Activated T-cell treated with anti-CD3 and anti-CD28 coated beads, Interleukin-2, amount 50 U/mL, for 4 hours (primary cell): ENCODE data around the gene ROR1. TPM values are rescaled to one million over a fixed set of nuclear protein-coding genes. Genes with fewer than 3 reads are reported as not detected.

ENCODE experiments used
- ATAC-seq, 2 donors: fragments of 200-7000 bp; cut with Tn5 transposase; one replicate each; pipeline ENCODE4 v1.10.0; 2021
- DNase-seq: peaks from one replicate; pipeline ENCODE4 v3.0.0-alpha.2; 2020
- H3K27me3 Mint-ChIP-seq: one replicate; pipeline ENCODE4 v1.8.0; 2021; ENCODE audit warnings: low read depth, mixed read lengths
- H3K36me3 Mint-ChIP-seq: one replicate; pipeline ENCODE4 v1.8.0; 2022; ENCODE audit warnings: mixed read lengths; ENCODE audit not compliant: insufficient read depth
- H3K4me1 Mint-ChIP-seq: one replicate; pipeline ENCODE4 v1.8.0; 2021; ENCODE audit warnings: low read depth, mixed read lengths
- H3K4me3 Mint-ChIP-seq: one replicate; pipeline ENCODE4 v1.8.0; 2021; ENCODE audit warnings: mild to moderate bottlenecking, moderate library complexity, mixed read lengths
- H3K9me3 Mint-ChIP-seq: one replicate; pipeline ENCODE4 v1.8.0; 2021; ENCODE audit warnings: mixed read lengths
- total RNA-seq, 3 donors: library from RNA; stranded (reverse); gene quantifications; one replicate each; pipeline ENCODE4 v1.2.1, GENCODE V29; 2021

The ROR1 gene
- total RNA-seq, 3 donors from 2014 or later = 0.08 to 0.38 (median 0.18) TPM

- no peak for ATAC-seq
- no peak for DNase-seq
- peaks cover 2% of the 10 kb centered on the region for H3K4me1 Mint-ChIP-seq
- no peaks in the 10 kb centered on the region for H3K36me3 Mint-ChIP-seq
- peaks cover 12% of the 10 kb centered on the region for H3K27me3 Mint-ChIP-seq
- no peak overlapping the region for H3K4me3 Mint-ChIP-seq
- peaks cover 13% of the 10 kb centered on the region for H3K9me3 Mint-ChIP-seq
Observed at GRCh38 chr1:64060611-64061302, 286.9 kb downstream of the ROR1 start.

- H3K27me3 Mint-ChIP-seq = peaks cover 12% of the 10 kb centered on the region
- peak in 1 of 2 donors; percentile 30 for ATAC-seq
- H3K4me3 Mint-ChIP-seq = no peak overlapping the region
- peaks cover 2% of the 10 kb centered on the region for H3K4me1 Mint-ChIP-seq
- no peaks in the 10 kb centered on the region for H3K36me3 Mint-ChIP-seq
- no peak for DNase-seq
- peaks cover 13% of the 10 kb centered on the region for H3K9me3 Mint-ChIP-seq
Observed at GRCh38 chr1:64061430-64062104, 287.8 kb downstream of the ROR1 start.

DNA sequence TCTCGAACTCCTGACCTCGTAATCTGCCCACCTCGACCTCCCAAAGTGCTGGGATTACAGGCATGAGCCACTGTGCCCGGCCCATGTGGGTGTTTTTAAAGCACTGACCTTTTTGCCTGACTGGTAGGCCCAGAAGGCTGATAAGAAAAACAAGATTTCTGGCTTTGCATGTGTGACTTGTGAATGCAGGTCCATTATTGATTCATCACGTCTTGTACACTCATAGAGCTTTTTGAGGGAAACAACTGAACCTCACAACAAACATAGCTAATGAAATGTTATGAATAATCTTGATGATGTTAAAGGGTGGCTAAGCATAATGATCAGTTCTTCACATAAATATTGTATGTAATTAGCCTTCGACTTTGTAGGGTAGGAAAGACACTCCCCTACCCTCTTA is 288.7 kb downstream of the ROR1 start:
- DNase-seq (no peak), ATAC-seq (no peak)
- H3K36me3 Mint-ChIP-seq = no peaks in the 10 kb centered on the region
- H3K9me3 Mint-ChIP-seq = peaks cover 13% of the 10 kb centered on the region
- no peak overlapping the region for H3K4me3 Mint-ChIP-seq
- peaks cover 12% of the 10 kb centered on the region for H3K27me3 Mint-ChIP-seq
- H3K4me1 Mint-ChIP-seq = peaks cover 2% of the 10 kb centered on the region

- H3K27me3 Mint-ChIP-seq = peaks cover 12% of the 10 kb centered on the region
- H3K4me3 Mint-ChIP-seq = no peak overlapping the region
- H3K4me1 Mint-ChIP-seq = peaks cover 2% of the 10 kb centered on the region
- peaks cover 13% of the 10 kb centered on the region for H3K9me3 Mint-ChIP-seq
- no peaks in the 10 kb centered on the region for H3K36me3 Mint-ChIP-seq
- DNase-seq (no peak), ATAC-seq (no peak)
Observed at GRCh38 chr1:64062941-64063581, 289.2 kb downstream of the ROR1 start.

GRCh38 chr1:64065571-64065970 is 291.8 kb downstream of the ROR1 start:
- ATAC-seq (no peak), DNase-seq (no peak)
- Mint-ChIP-seq H3K27me3 (peaks cover 6% of the 10 kb centered on the region), H3K9me3 (peaks cover 9% of the 10 kb centered on the region), H3K4me3 (no peak overlapping the region), H3K4me1 (peaks cover 2% of the 10 kb centered on the region), H3K36me3 (no peaks in the 10 kb centered on the region)

GRCh38 chr1:64072089-64072793 is 298.4 kb downstream of the ROR1 start:
- no peaks in the 10 kb centered on the region for H3K4me1 Mint-ChIP-seq
- ATAC-seq = no peak
- no peak for DNase-seq
- H3K4me3 Mint-ChIP-seq = no peak overlapping the region
- H3K36me3 Mint-ChIP-seq = no peaks in the 10 kb centered on the region
- H3K9me3 Mint-ChIP-seq = no peaks in the 10 kb centered on the region
- H3K27me3 Mint-ChIP-seq = peaks cover 2% of the 10 kb centered on the region

- peaks cover 2% of the 10 kb centered on the region for H3K27me3 Mint-ChIP-seq
- no peaks in the 10 kb centered on the region for H3K4me1 Mint-ChIP-seq
- H3K9me3 Mint-ChIP-seq = no peaks in the 10 kb centered on the region
- ATAC-seq = no peak
- no peaks in the 10 kb centered on the region for H3K36me3 Mint-ChIP-seq
- DNase-seq = no peak
- no peak overlapping the region for H3K4me3 Mint-ChIP-seq
Observed at GRCh38 chr1:64073705-64074104, 299.9 kb downstream of the ROR1 start.

DNA sequence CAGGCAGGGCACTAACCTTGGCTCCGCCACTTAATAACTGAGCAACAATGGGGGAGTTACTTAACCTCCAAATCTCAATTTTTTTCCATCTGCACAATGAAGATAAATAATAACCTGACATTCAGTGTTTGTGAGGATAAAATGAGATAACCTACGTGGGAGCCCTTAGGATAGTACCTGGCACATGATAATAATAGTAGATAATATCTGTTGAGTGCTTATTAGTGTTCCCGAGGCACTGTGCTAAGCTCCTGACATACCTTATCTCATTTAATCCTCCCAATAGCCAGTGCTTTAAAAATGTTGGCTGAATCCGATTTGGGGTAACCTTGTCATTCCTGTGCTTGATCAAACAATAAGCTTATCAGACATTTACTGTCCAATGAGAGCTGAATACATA is 300.9 kb downstream of the ROR1 start:
- Mint-ChIP-seq H3K4me3 (no peak overlapping the region), H3K36me3 (no peaks in the 10 kb centered on the region), H3K4me1 (no peaks in the 10 kb centered on the region), H3K27me3 (peaks cover 2% of the 10 kb centered on the region), H3K9me3 (no peaks in the 10 kb centered on the region)
- ATAC-seq (no peak), DNase-seq (no peak)

DNA sequence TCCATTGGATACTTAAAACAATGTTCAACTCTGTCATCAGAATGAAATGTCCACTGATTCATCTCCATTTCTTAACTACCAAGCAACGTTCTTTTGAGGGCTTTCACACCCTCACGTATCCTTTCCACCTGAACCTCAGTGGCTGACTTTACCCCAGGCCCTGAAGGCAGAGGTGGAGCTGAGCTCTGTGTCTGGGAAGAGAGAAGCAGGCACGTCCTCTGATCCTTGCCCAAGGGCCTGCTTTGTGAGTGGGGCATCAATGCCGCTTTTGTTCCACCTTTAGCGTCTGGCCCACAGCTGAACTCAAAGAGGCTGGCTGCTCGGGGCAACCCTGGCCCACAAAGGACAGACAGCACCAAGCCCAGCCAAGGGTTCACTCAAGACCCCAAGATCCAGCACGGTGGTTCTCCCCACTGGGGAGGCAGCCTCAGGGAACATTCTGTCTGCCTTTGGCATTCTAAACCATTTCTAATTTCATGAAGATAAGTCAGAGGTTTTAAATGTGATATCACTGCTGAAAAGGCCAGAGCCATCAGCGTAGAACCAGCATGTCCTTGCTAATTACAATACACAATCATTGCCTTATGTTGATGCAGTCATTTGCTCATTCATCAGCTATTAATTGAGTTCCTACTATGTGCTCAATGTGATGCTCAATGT is 303.6 kb downstream of the ROR1 start:
- Mint-ChIP-seq H3K36me3 (no peaks in the 10 kb centered on the region), H3K27me3 (no peaks in the 10 kb centered on the region), H3K4me3 (no peak overlapping the region), H3K9me3 (no peaks in the 10 kb centered on the region), H3K4me1 (no peaks in the 10 kb centered on the region)
- DNase-seq = no peak
- ATAC-seq = no peak

- DNase-seq = no peak
- no peaks in the 10 kb centered on the region for H3K4me1 Mint-ChIP-seq
- H3K27me3 Mint-ChIP-seq = peaks cover 2% of the 10 kb centered on the region
- no peaks in the 10 kb centered on the region for H3K9me3 Mint-ChIP-seq
- no peak for ATAC-seq
- H3K36me3 Mint-ChIP-seq = no peaks in the 10 kb centered on the region
- no peak overlapping the region for H3K4me3 Mint-ChIP-seq
Observed at GRCh38 chr1:64080941-64081562, 307.2 kb downstream of the ROR1 start.

DNA sequence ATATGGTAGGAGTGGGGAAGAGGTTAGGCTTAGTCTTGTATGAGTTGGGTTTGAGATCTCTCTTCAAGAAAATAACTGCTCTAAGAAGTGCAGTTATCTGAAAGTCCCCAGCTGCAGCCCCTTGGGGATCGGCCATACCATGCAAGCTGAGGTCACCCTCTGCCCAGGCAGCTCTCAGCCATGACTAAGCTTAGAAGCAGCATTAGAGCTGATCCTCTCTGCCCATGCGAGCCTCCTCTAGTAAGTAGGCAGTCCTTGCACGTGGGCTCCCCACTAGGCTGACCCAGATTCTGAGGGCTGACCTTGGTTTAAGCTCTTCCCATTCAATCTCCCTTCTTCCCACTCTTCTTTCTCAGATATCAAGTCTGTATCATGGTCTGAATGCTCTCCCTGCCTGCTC is 308.6 kb downstream of the ROR1 start:
- DNase-seq (no peak), ATAC-seq (no peak)
- no peaks in the 10 kb centered on the region for H3K4me1 Mint-ChIP-seq
- no peaks in the 10 kb centered on the region for H3K9me3 Mint-ChIP-seq
- peaks cover 2% of the 10 kb centered on the region for H3K27me3 Mint-ChIP-seq
- H3K4me3 Mint-ChIP-seq = no peak overlapping the region
- H3K36me3 Mint-ChIP-seq = no peaks in the 10 kb centered on the region

DNA sequence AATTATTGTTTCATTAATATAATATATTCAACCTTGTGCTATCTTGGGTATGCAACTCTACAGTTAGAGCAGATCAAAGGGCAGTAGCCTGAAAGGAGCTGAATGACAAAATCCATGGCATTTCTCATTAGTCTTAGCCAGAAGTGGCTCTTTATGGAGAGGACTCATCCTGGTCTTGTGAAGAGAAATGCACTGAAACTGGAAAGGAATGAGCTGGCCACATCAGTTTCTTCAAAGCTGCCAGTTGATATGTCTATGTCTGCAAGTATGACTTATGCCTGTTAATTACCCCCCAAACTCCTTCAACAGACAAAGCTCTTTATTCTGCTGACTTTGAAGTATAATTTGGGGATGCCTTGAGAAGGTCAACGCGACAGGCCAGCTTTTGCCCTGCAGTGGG is 310.6 kb downstream of the ROR1 start:
- Mint-ChIP-seq H3K9me3 (peaks cover under 1% of the 10 kb centered on the region), H3K27me3 (peaks cover 4% of the 10 kb centered on the region), H3K4me1 (no peaks in the 10 kb centered on the region), H3K4me3 (no peak overlapping the region), H3K36me3 (no peaks in the 10 kb centered on the region)
- ATAC-seq (no peak), DNase-seq (no peak)

DNA sequence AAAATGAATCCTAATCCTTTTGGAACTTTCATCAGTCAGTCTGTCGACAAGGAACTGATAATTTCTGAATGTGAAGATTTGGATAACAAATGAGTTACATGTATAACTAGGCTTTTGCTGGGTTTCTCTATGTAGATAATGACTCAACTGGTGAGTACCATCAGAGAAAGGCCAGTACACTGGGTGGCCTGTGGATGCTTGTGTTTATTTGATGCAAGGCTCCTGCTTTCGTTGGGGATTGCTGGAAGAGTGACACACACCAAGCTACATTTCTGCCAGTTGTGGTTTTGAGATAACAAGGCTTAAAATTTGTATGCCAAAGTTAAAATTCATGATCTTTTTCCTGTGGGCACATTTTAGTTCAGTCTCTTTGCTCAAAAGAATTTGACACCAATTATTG is 314.0 kb downstream of the ROR1 start:
- DNase-seq = no peak
- H3K4me3 Mint-ChIP-seq = no peak overlapping the region
- H3K4me1 Mint-ChIP-seq = no peaks in the 10 kb centered on the region
- H3K9me3 Mint-ChIP-seq = peaks cover 6% of the 10 kb centered on the region
- peaks cover 4% of the 10 kb centered on the region for H3K27me3 Mint-ChIP-seq
- H3K36me3 Mint-ChIP-seq = no peaks in the 10 kb centered on the region
- ATAC-seq = no peak

DNA sequence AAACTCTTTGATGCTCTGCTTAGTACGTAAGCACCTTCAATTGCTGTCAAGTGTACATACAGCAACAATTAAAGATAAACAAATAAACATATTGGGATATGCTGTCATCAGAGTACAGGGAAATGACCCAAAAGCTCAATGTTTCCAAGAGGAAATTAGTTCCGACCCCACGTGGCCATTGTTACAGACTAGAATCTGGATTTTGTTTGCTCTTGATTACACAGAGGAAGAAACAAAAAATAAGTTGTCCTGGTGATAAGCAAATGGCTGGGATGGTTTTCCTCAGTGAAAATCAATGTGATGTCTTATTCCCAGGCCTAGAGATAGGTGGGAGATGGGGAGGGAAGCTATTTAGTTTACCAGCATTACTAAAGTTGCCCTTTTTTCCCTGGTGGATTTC is 316.6 kb downstream of the ROR1 start:
- DNase-seq (no peak), ATAC-seq (no peak)
- Mint-ChIP-seq H3K36me3 (no peaks in the 10 kb centered on the region), H3K27me3 (peaks cover 7% of the 10 kb centered on the region), H3K9me3 (peaks cover 6% of the 10 kb centered on the region), H3K4me3 (no peak overlapping the region), H3K4me1 (no peaks in the 10 kb centered on the region)
